ENCODE data around the gene CHCHD1.
"Not testable (repeated sequence)": the region's sequence is repeated elsewhere in the genome, so short reads cannot be mapped to it uniquely, and the experiment has no call there.

CHCHD1 gene

GRCh38 chr10:73793456-73793855 is 11.6 kb downstream of the CHCHD1 start:
- DNase-seq (ENCODE audit: low read depth in 2 of 2) = no peak

GRCh38 chr10:73795491-73795890 is 13.6 kb downstream of the CHCHD1 start:
- DNase-seq (ENCODE audit: low read depth in 2 of 2) = not testable (repeated sequence)

- DNase-seq (ENCODE audit: low read depth in 2 of 2) = not testable (repeated sequence)
These were observed 14.2 kb downstream of the CHCHD1 start for GRCh38 chr10:73796035-73796434.

- DNase-seq (ENCODE audit: low read depth in 2 of 2) = no peak
These were observed 14.9 kb downstream of the CHCHD1 start for GRCh38 chr10:73796766-73797165.

- DNase-seq (ENCODE audit: low read depth in 2 of 2) = no peak
These were observed 15.6 kb downstream of the CHCHD1 start for GRCh38 chr10:73797324-73798025.

- no peak for DNase-seq (ENCODE audit: low read depth in 2 of 2)
These were observed 16.2 kb downstream of the CHCHD1 start for GRCh38 chr10:73798087-73798486.

GRCh38 chr10:73798927-73799560 is 17.2 kb downstream of the CHCHD1 start:
- DNase-seq (ENCODE audit: low read depth in 2 of 2) = no peak

GRCh38 chr10:73799899-73800559 is 18.2 kb downstream of the CHCHD1 start:
- DNase-seq (ENCODE audit: low read depth in 2 of 2) = no peak

GRCh38 chr10:73800560-73801252 is 18.9 kb downstream of the CHCHD1 start:
- no peak for DNase-seq (ENCODE audit: low read depth in 2 of 2)

- no peak for DNase-seq (ENCODE audit: low read depth in 2 of 2)
These were observed 19.4 kb downstream of the CHCHD1 start for GRCh38 chr10:73801253-73801590.

GRCh38 chr10:73802276-73802991 is 20.6 kb downstream of the CHCHD1 start:
- no peak for DNase-seq (ENCODE audit: low read depth in 2 of 2)

GRCh38 chr10:73803680-73804286 is 21.9 kb downstream of the CHCHD1 start:
- no peak for DNase-seq (ENCODE audit: low read depth in 2 of 2)

- no peak for DNase-seq (ENCODE audit: low read depth in 2 of 2)
These were observed 24.5 kb downstream of the CHCHD1 start for GRCh38 chr10:73806176-73806950.

- no peak for DNase-seq (ENCODE audit: low read depth in 2 of 2)
These were observed 25.6 kb downstream of the CHCHD1 start for GRCh38 chr10:73807471-73807870.

GRCh38 chr10:73808021-73808815 is 26.4 kb downstream of the CHCHD1 start:
- no peak for DNase-seq (ENCODE audit: low read depth in 2 of 2)

GRCh38 chr10:73809061-73809818 is 27.4 kb downstream of the CHCHD1 start:
- no peak for DNase-seq (ENCODE audit: low read depth in 2 of 2)

GRCh38 chr10:73810358-73810734 is 28.5 kb downstream of the CHCHD1 start:
- DNase-seq (ENCODE audit: low read depth in 2 of 2) = no peak

GRCh38 chr10:73810735-73811465 is 29.1 kb downstream of the CHCHD1 start:
- no peak for DNase-seq (ENCODE audit: low read depth in 2 of 2)
